ENCODE measurements around the gene SAMD1.

- no peak for TF ChIP-seq CTCF (IDR thresholded peaks at IDR 0.05; ENCODE audit: insufficient read depth, low read length)
- no peak for TF ChIP-seq REST (IDR thresholded peaks at IDR 0.05; ENCODE audit: insufficient replicate concordance, low read depth)
- no peak for TF ChIP-seq POLR2AphosphoS5 (IDR thresholded peaks at IDR 0.05; ENCODE audit: low read depth)
- TF ChIP-seq GABPA (IDR thresholded peaks at IDR 0.05; ENCODE audit: low read depth), result no peak
- no peak for TF ChIP-seq SPI1 (IDR thresholded peaks at IDR 0.05; ENCODE audit: borderline replicate concordance, low read depth)
Observed at GRCh38 chr19:14078411-14078810, 12.1 kb downstream of the SAMD1 start.

Data from HL-60 (cell line).